ENCODE data around the gene ZNF263. TPM values are rescaled to one million over a fixed set of nuclear protein-coding genes. Genes with fewer than 3 reads are reported as not detected.

The ZNF263 gene
- total RNA-seq = 27.6 TPM
- long read RNA-seq, transcript ZNF263-208 (3 exons, 851 nt) = minor isoform, 10 of 66 reads
- long read RNA-seq, transcript ZNF263-201 (6 exons, 3,830 nt) = minor isoform, 11 of 66 reads
- long read RNA-seq, transcript ZNF263-205 (2 exons, 1,139 nt) = major isoform, 16 of 66 reads
- long read RNA-seq, partial matches to known transcripts = 5 of 66 reads
- long read RNA-seq, other reads (novel, unspliced or antisense) = 24 of 66 reads

DNA sequence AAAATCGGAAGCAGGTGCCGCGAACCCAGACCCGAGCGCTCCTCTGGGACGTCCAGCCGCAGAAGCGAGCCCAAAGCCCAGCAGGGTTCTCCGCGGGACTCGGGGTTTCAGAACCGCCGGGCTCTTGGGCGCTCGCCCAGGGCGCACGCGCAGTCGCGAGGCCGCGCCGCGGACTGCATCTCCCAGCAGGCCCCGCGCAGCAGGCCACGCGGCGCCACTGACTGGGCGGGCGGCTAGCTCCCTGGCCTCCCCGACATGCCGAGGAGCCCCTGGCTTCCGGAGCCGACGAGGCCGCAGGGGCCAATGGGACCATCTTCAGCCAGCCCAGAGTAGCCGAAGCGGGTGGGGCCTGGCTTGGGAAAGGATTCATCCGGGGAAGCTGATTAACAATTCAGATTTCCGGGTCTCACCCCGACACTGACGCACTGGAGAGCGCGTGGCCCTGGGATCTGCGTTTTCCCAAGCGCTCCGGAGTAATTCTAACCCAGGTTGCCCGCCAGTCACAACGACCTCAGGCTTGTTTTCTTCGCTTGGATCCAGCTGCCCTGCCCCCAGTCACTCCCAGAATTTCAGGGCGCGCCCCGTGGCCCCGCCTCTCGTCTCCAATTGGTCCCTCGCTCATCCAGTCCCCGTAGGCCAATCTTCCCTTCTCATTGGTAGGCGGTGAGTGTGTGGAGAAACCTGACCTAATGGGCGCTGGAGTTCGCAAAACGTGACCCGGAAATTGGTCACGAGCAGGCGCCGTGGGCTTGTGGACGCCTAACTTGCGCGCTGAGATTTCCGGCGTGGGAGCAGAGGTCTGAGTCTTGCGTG, at the start of gene ZNF263:
TSS of gene ZNF263 (plus strand) at position 762 of the 813 bp plus-strand sequence. CDS start 328 bp downstream, outside the sequence.
- TF ChIP-seq, protein P1, sequence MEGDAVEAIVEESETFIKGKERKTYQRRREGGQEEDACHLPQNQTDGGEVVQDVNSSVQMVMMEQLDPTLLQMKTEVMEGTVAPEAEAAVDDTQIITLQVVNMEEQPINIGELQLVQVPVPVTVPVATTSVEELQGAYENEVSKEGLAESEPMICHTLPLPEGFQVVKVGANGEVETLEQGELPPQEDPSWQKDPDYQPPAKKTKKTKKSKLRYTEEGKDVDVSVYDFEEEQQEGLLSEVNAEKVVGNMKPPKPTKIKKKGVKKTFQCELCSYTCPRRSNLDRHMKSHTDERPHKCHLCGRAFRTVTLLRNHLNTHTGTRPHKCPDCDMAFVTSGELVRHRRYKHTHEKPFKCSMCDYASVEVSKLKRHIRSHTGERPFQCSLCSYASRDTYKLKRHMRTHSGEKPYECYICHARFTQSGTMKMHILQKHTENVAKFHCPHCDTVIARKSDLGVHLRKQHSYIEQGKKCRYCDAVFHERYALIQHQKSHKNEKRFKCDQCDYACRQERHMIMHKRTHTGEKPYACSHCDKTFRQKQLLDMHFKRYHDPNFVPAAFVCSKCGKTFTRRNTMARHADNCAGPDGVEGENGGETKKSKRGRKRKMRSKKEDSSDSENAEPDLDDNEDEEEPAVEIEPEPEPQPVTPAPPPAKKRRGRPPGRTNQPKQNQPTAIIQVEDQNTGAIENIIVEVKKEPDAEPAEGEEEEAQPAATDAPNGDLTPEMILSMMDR (IDR thresholded peaks at IDR 0.05) = no peak
- Histone ChIP-seq H3K4me1 (peaks cover 14% of the 10 kb centered on the region), H3K27me3 (no peaks in the 10 kb centered on the region), H3K9me3 (peaks cover 3% of the 10 kb centered on the region), H3K4me3 (peak within 1 kb of the TSS; percentile 86), H3K36me3 (peaks cover 18% of the 10 kb centered on the region), H3K27ac (peak within 1 kb of the TSS; percentile 100)
- DNase-seq = peak; percentile 98
- peak; percentile 96 for ATAC-seq
- intact Hi-C loops (cut with DNase I) = no loop called here

DNA sequence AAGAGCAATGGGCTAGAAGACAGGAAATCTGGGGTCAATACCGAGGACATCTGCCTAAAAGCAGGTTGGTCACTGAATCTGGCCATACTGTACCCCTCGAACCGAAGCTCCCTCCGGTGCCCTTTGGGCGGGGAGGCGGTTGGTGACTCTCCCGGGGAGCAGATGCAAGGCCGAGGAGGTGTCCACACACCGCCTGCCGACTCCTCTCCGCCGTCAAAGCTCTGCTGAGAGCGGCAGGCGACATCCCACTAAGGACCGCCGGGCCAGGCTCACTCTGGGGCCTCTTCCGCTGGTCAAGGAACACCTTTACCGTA, 48.8 kb upstream of the ZNF263 start:
- ATAC-seq (no peak), DNase-seq (no peak)
- intact Hi-C loops (cut with DNase I) = no loop called here
- Histone ChIP-seq H3K36me3 (peaks cover 33% of the 10 kb centered on the region), H3K4me1 (no peaks in the 10 kb centered on the region), H3K9me3 (no peaks in the 10 kb centered on the region), H3K27ac (peak overlapping the region; percentile 97), H3K27me3 (no peaks in the 10 kb centered on the region), H3K4me3 (peak overlapping the region; percentile 88)
- TF ChIP-seq, protein P1 (IDR thresholded peaks at IDR 0.05) = no peak

DNA sequence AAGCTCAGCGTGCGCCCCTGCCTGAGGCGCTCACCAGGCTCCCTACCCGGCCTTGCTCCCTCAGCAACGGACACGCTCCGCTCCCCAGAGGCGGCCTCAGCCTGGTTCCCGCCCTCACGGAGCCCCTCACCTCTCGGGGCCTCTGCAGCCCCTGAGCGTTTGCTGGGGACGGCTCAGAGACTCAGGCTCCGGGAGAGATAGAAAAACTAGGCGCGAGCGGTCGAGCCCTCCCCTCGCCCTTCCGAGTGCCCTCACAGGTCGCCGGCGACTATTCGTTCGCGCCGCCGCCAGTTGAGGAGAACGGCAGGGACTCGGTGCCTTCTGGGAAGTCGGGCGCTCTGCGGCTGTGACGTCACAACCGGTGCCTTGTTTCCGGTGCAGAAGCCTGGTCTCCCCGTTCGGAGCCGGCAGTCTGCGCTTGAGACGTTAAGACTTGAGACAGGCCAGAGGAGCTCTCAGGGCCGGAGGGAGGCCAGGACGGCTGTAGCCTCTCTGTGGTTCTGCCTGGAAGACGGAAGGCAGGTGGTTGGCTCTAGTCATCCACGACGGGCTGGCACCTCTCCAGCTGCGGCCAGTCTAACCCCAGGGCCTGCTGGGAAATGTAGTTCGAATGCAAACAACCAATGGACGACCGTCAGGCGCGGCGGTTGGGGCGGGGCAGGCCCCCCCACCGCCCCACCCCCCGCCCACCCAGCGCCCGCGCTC, 48.3 kb upstream of the ZNF263 start, which contains the start of gene ZNF200:
TSS of gene ZNF200 (minus strand) at position 302 of the 705 bp plus-strand sequence. CDS start 1,403 bp downstream, outside the sequence.
- peak; percentile 98 for ATAC-seq
- Histone ChIP-seq H3K27ac (peak within 1 kb of the TSS; percentile 97), H3K36me3 (peaks cover 30% of the 10 kb centered on the region), H3K27me3 (no peaks in the 10 kb centered on the region), H3K4me1 (no peaks in the 10 kb centered on the region), H3K9me3 (no peaks in the 10 kb centered on the region), H3K4me3 (peak within 1 kb of the TSS; percentile 88)
- peak; percentile 98 for DNase-seq
- TF ChIP-seq, protein P1 (IDR thresholded peaks at IDR 0.05) = no peak
- intact Hi-C loops (cut with DNase I) = no loop called here

DNA sequence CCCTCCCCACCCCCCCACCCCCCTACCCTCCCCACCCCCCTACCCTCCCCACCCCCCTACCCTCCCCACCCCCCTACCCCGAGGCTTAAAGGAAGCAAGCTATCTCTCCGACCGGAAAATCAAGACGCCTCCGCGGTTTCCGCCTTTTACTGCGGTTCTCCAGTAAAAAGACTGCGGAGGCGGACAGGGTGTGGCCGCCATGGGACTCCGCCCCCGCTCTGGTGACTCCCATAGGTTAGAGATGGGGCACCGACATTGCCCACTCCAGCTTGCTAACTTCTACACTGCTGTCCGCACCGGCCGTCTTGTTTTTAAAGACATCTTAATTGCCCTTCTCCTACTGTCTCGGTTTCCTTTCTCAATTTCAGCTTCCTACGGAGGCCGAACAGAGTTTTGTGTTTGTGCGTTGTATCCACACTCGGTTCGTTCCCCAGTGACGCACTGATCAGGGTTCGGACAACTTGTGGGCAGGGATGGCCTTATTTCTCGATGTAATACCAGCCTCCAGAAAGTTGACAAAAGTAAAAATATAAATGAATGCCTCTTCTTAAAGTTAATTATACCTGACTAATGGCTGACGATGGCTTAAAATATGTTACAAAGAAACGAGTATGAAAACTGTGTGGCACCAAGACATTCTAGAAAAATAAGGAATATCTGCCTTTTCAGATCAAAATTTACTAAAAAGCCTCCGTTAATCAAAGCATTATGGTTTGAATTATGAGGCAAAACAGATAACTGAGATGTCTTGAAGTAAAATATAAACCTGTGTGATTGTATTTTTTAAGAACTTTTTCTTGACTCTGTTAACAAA, 47.2 kb upstream of the ZNF263 start:
- TF ChIP-seq, protein P1 (IDR thresholded peaks at IDR 0.05) = no peak
- Histone ChIP-seq H3K4me1 (no peaks in the 10 kb centered on the region), H3K4me3 (no peak overlapping the region), H3K27me3 (no peaks in the 10 kb centered on the region), H3K27ac (no peak overlapping the region), H3K9me3 (no peaks in the 10 kb centered on the region), H3K36me3 (peaks cover 19% of the 10 kb centered on the region)
- peak; percentile 84 for DNase-seq
- ATAC-seq = peak; percentile 48
- intact Hi-C loops (cut with DNase I) = no loop called here

DNA sequence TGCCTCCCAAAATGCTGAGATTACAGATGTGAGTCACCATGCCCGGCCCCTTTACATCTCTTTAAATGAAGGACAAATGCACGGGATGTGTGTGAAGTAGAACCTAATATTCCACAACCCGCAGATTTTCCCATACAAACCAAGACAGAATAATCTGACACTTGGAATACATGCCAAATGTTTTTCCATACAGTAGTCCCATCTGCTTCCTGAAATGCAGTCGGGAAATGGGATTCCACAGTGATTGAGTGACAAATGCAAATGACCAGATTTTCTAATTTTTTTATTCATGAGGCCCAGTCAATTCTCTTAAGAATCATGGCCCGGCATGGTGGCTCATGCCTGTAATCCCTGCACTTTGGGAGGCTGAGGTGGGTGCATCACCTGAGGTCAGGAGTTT, 41.5 kb upstream of the ZNF263 start:
- Histone ChIP-seq H3K27me3 (no peaks in the 10 kb centered on the region), H3K36me3 (no peaks in the 10 kb centered on the region), H3K4me3 (no peak overlapping the region), H3K27ac (no peak overlapping the region), H3K9me3 (no peaks in the 10 kb centered on the region), H3K4me1 (no peaks in the 10 kb centered on the region)
- TF ChIP-seq, protein P1 (IDR thresholded peaks at IDR 0.05) = no peak
- intact Hi-C loops (cut with DNase I) = no loop called here
- ATAC-seq (no peak), DNase-seq (no peak)

Data from upper lobe of right lung (tissue), 1 donor.